D341Med (cell line): ENCODE measurements around the gene C12orf42.
A peak's percentile ranks its signal among the peaks of the same experiment; 100 is the strongest.

Experiments used
- DNase-seq: peaks from one replicate; pipeline ENCODE4 v3.0.0; 2012; ENCODE audit warnings: low spot score

The C12orf42 gene

GRCh38 chr12:103423516-103423910, 72.3 kb downstream of the C12orf42 start:
- no peak for DNase-seq

- DNase-seq = peak; percentile 28
Measured at GRCh38 chr12:103422746-103423515, 72.8 kb downstream of the C12orf42 start.

- no peak for DNase-seq
Measured at GRCh38 chr12:103422328-103422727, 73.4 kb downstream of the C12orf42 start.

DNA sequence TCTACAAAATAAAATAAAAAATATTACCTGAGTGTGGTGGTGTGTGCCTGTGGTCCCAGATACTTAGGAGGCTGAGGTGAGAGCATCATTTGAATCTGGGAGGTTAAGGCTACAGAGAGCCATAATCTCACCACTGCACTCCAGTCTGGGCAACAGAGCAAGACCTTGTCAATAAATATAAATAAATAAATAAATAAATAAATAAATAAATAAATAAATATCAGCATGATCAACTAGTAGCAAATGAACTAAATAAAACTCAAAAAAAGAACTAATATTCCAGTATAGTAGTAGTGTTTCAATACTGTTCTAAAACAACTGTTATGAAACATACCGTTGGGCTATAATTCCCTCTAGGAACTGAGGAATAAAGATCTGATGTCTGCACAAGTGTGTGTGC, 74.4 kb downstream of the C12orf42 start:
- no peak for DNase-seq

DNA sequence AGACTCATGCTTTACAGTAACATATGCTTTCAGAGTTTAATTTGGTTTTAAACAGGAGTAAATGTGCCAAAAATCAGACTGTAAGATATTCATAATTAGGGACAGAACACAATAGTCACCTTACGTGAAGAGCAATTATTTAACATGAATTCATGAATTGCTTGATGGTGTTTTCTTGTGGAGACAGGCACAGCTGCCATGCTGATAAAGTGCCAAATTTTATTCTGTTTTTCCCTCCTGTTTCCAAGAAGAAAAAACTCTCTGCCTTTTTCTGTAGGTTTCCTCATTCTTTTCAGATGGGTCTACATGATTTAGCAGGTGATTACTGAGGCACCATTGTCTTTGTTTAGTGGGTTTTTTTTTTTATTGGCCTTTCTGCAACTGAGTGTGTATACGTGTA, 80.1 kb downstream of the C12orf42 start:
- DNase-seq = no peak

GRCh38 chr12:103401421-103401820, 94.3 kb downstream of the C12orf42 start:
- DNase-seq = no peak

DNA sequence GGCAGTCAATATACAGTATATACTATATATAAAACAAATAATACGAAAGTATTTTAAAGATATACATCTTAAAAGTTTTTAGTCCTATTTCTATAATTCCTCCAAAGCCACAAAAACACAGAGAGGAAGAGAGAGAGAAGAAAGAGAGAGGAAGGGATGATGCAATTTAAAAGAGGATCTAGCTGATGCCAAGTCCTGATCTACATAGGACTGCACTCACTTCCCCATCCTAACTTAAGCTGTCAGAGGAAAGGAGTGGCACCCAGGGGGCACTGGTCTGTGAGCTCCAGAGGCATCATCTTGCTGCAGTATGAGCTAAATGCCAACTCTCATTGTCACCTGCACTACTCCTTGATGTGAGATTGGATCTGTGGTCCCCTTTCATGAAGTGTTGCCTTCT, 95.8 kb downstream of the C12orf42 start:
- DNase-seq = no peak

DNA sequence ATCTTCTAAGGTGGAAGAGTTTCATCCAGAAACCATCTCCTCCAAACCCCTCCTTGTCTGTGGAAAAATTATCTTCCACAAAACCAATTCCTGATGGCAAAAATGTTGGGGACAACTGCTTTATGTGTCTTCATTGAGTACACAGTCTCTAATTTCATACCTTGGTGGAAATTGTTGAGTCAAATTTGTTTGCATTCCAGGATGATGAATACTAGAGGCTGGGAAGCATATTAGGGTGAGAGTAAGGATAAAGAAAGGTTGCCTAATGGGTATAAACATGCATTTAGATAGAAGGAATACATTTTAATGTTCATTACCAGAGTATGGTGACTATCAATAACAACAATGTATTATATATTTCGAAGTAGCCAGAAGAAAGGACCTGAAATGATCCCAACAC, 98.2 kb downstream of the C12orf42 start:
- no peak for DNase-seq

- DNase-seq = no peak
Measured at GRCh38 chr12:103392722-103393121, 103.0 kb downstream of the C12orf42 start.

DNA sequence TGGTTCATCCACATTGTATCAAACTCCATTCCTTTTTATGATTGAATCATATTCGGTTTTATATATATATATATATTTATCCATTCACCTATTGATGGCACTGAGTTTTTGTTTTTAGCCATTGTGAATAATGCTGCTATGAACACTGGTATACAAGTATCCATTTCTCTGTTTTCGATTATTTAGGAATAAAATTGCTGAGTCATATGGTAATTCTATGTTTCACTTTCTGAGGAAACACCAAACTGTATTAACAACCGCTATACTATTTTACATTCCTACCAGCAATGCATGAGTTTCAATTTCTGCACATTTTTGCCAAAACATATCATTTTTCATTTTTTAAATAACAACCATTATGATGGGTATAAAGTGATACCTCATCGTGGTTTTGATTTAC, 104.7 kb downstream of the C12orf42 start:
- DNase-seq = no peak

GRCh38 chr12:103387385-103387784, 108.4 kb downstream of the C12orf42 start:
- DNase-seq = no peak

DNA sequence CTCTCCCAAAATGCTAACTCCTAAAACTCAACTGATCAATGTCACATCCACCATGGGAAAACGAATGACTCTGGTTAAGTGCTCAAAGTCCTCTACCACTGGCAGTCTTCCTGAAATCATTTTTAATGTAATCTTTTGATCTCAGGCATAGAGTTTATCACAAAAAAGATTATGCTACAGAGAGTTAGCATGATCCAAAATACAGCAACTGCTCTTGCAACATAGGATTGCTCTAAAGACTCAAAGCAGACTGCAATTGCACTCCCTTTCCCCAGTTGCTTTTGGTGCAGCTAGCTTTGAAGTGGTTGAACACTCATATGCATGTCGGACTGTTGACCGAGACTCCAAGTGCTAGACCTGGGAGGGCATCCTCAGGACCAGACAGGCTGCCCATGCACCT, 109.3 kb downstream of the C12orf42 start:
- no peak for DNase-seq

GRCh38 chr12:103382736-103383346, 112.9 kb downstream of the C12orf42 start:
- no peak for DNase-seq

DNA sequence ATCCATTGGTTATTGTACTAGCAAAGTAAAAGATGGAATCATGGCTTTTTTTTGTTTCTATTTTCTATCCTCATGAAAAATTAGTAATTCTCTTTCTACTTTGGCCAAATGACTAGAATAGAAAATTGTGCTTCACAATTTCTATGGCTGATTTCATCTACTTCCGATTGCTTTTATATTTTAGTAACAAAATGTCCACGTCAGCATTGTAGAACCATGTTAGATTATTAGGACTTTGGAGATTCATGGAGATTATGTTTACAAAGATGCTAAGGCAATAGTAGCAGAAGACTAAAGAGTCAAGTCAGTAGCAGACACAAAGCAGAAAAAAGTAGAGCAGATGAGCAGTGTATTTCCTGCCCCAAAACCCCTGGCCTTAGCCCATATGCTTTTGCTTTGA, 113.6 kb downstream of the C12orf42 start:
- DNase-seq = no peak

DNA sequence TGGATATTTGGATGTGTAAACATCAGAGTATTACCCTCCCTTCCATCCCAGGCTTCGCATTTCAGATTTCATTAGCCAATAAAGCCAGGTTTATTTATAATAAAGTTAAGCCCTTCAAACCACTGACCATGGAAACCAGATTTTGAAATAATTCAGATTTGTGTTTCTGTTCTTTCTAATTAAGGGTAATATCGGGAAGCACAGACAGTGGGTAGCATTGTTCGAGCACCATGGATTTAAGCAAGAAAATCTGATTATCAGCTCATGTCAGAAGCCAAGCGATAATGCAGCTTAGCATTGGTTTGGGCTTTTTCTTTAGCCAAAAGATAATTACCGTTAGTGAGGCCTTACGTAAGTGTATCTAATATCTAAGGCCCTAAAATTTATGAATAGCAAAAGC, 116.1 kb downstream of the C12orf42 start:
- DNase-seq = peak; percentile 55

- DNase-seq = no peak
Measured at GRCh38 chr12:103373088-103373523, 122.7 kb downstream of the C12orf42 start.

- no peak for DNase-seq
Measured at GRCh38 chr12:103369929-103370328, 125.8 kb downstream of the C12orf42 start.

- no peak for DNase-seq
Measured at GRCh38 chr12:103368167-103368566, 127.6 kb downstream of the C12orf42 start.

- no peak for DNase-seq
Measured at GRCh38 chr12:103354403-103354802, 141.4 kb downstream of the C12orf42 start.

DNA sequence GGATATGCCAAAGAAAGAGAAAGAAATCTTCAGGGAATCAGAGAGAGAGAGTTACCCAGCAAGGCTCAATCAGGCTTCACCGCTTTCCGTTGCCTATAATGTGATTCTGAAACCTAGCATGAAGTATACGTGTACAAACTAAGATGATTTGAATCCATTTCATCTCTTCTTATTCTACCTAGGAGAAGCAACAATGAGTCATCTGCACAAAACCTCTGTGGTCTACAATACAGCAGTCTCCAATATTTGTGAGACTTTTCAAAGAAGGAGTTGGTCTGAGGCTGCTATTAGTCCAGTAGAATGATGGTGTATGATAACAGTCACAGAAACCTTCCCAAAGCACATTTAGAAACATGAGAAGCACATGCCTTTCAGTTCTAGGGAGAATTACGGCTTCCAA, 141.9 kb downstream of the C12orf42 start:
- DNase-seq = no peak

- DNase-seq = no peak
Measured at GRCh38 chr12:103350116-103350515, 145.7 kb downstream of the C12orf42 start.

DNA sequence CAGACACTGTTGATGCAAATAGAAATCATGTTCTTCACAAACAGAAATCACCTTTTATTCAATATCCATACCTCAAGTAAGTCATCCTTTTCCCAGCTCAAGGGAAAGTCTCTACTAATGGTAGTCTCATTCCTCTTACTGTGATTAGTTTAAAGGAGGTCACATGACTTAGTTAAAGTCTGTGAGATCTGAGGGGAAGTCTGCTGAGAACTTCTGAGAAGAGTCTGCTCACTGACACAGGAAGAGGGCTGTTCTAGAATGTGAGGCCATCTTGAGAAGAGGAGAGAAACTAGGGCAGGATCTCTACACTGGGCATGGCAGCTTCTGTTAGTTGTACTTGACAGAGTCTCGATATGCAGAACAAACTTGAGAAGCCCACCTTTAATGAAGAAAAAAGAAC, 146.8 kb downstream of the C12orf42 start:
- DNase-seq = no peak

- DNase-seq = no peak
Measured at GRCh38 chr12:103336940-103337339, 158.8 kb downstream of the C12orf42 start.

DNA sequence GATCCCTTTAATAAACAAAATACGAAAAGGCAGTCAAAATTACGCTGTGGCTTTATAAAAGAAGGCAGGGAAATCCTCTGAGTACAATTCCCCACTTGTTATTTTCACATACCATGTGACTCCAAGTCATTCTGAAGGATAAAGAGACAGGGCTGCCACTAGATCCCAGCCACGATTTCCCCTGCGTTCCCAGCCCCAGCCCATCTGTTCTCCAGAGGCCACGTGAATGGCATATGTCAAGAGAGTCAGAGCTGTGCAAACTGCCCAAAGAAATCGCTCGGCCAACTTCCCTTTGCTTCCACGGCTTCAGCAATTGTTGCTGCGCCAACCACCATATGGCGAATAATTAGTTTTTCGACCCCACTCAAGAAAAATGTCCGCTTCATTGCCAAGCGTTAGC, 161.3 kb downstream of the C12orf42 start:
- peak; percentile 21 for DNase-seq
